Fibroblast of the aortic adventitia (primary cell): ENCODE data around the gene FUS. TPM values are rescaled to one million over a fixed set of nuclear protein-coding genes. Genes with fewer than 3 reads are reported as not detected.

ENCODE experiments used
- DNase-seq: peaks from one replicate; pipeline ENCODE4 v3.0.0-alpha.2; 2010; ENCODE audit warnings: low read depth
- H3K4me3 ChIP-seq: 2 replicates; pipeline ENCODE4 v1.5.1; 2011; ENCODE audit warnings: low read depth, mild to moderate bottlenecking, control low read depth, low read length, moderate library complexity
- CTCF ChIP-seq: IDR thresholded peaks from 2 replicates; pipeline ENCODE4 v1.5.1; 2011; ENCODE audit warnings: mild to moderate bottlenecking, low read length, control low read depth, inconsistent platforms; ENCODE audit not compliant: insufficient read depth
- total RNA-seq: library from RNA; depleted of rRNA; stranded (reverse); fragments of >200 nt; gene quantifications from 2 replicates; pipeline ENCODE4 v1.2.3, GENCODE V29; 2012; ENCODE audit warnings: low replicate concordance

The FUS gene
- total RNA-seq, 1 donor = 65.3 TPM

GRCh38 chr16:31187808-31188189 is 7.9 kb downstream of the FUS start:
- no peak for TF ChIP-seq CTCF
- no peak for DNase-seq
- no peak overlapping the region for H3K4me3 ChIP-seq

GRCh38 chr16:31188450-31189411 is 8.8 kb downstream of the FUS start:
- no peak for DNase-seq
- H3K4me3 ChIP-seq = no peak overlapping the region
- TF ChIP-seq CTCF = no peak

DNA sequence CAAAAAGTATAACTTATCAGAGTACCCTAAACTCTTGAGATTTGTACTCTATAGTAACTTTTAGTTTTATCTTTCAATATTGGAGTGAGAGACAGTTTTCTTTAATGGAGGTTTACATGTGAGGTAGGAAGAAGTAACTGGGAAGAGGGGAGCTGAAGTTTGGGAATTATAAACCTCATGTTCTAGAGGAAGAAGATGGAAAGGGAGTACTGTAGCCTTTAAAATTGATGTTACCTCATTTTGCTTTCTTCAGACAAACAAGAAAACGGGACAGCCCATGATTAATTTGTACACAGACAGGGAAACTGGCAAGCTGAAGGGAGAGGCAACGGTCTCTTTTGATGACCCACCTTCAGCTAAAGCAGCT is 9.5 kb downstream of the FUS start:
- H3K4me3 ChIP-seq = no peak overlapping the region
- TF ChIP-seq CTCF = no peak
- no peak for DNase-seq

DNA sequence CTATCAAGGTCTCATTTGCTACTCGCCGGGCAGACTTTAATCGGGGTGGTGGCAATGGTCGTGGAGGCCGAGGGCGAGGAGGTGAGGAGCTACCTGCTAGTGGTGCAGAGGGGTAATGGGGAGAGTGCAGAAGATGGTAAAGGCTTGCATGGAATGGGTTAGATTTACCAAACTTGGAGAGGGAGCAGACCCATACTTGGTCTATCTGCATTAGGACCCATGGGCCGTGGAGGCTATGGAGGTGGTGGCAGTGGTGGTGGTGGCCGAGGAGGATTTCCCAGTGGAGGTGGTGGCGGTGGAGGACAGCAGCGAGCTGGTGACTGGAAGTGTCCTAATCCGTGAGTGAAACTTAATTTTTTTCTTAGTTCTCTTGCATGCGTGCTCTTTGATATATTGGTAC is 10.1 kb downstream of the FUS start:
- DNase-seq = no peak
- no peak for TF ChIP-seq CTCF

DNA sequence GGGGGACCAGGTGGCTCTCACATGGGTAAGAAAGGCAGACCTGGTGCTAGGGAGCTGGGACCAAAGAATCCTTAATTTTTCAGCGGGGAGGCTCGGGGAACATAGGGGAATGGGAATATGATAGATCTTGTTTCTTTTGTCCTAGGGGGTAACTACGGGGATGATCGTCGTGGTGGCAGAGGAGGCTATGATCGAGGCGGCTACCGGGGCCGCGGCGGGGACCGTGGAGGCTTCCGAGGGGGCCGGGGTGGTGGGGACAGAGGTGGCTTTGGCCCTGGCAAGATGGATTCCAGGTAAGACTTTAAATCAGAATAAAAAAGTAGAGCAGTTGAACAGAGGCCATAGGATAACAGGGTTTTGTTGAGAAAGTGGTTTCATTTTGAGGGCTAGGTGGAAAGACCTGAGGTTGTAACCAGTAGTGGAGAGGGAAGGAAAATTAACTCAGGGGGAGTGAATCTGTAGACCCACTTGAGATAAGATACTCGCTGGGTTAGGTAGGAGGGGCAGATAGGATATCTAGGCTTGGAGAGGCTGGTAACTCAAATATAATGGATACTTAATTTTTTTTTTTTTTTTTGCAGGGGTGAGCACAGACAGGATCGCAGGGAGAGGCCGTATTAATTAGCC is 11.0 kb downstream of the FUS start:
- H3K4me3 ChIP-seq = no peak overlapping the region
- no peak for TF ChIP-seq CTCF
- no peak for DNase-seq

More for the DNA sequence above, 10.1 kb downstream of the FUS start:
- H3K4me3 ChIP-seq = no peak overlapping the region

GRCh38 chr16:31191697-31192428 is 11.9 kb downstream of the FUS start:
- no peak for DNase-seq

More at GRCh38 chr16:31191697-31192428, 11.9 kb downstream of the FUS start:
- TF ChIP-seq CTCF = no peak
- no peak overlapping the region for H3K4me3 ChIP-seq
